UCSD-AML1 (cell line): ENCODE data around the gene ANK3.

Experiments
- DNase-seq: peaks from one replicate; lab custom pipeline; 2025; ENCODE audit not compliant: unreplicated experiment; lab: John Stamatoyannopoulos, UW

The ANK3 gene

DNA sequence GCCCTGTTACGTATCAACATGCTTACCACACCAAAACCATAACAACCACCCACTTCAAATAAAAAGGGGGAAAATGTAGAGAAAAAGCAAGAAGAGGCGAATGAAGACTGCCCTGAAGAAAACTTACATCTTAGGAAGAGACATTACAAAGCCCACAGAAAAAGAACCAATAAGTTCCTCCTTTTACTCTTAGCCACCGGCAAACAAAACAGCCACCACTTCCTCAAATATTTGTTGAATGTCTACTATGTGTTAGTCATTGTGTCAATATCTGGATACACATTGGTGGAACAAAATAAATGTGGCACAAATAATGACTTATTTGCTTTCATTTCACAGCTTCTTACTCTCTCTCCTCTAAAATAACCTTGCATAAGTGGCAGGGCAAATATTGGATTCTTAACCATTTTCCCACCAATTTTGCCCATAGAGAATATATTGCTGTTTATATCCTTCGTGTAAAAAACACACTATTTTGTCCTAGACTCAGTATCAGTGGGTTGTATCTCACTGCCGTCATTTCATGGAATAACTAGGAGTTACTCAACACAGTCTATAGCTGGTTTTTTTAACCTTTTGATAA, 106.8 kb downstream of the ANK3 start:
- no peak for DNase-seq

DNA sequence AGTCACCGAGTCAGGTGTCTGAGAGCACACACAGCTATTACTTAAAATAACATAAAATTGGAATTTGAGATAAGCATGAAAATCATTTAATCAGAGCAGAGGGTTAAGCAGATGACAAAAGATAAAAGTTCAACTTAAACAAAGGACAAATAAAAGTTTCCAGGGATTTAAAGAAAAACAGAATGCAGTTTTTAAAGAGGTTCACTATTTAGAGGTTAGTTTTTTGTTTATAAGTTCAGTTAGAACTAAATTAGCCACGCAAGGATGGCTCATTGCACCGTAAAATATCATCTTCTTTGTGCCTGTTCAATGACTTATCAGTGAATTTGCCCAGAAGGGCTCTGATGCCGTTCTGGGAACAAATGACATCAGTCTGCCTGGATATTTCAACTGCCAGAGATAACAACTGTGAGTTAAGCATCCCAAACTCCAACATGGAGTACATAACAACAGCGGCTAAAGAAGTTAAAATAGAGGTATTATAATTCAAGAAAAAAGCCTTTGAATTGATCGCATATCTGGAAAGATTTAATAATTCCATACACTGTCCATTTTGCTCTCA, 107.8 kb downstream of the ANK3 start:
- no peak for DNase-seq

DNA sequence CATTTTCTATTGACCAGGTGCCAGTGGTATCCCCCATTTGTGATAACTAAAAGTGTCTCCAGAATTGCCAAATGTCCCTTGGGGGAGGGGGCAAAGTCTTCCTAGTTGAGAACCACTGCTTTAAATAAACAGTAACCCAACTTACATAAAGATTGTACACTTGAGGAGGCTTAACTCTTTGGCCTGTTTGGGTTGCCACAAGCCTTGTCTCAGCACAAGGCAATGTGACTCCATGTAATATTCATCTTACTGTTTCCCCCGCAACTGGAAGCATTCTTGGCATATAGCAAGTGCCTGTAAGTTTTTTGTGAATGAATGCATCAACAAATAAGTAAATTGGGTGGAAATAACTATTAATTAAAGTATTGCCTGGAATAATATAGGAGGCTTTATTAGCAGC, 108.3 kb downstream of the ANK3 start:
- DNase-seq, result no peak

DNA sequence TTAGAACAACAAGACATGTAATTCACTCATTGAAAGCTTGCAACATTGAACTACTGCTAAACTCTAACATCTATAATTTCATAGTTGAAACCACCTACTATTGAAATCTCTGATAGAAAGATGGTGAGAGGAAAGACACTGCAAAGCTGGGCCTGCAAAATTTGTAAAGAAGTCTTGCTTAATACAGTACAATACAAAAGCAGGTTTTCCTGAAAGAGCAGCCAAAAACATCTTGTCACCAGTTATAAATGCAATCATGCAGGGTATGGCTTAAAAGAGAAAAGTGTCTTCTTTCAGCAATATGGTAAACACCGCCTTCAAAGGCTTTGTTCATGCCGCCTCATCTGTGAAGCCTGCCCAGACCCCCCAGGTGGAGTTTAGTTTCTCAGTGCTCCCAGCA, 109.2 kb downstream of the ANK3 start:
- DNase-seq, result no peak

DNA sequence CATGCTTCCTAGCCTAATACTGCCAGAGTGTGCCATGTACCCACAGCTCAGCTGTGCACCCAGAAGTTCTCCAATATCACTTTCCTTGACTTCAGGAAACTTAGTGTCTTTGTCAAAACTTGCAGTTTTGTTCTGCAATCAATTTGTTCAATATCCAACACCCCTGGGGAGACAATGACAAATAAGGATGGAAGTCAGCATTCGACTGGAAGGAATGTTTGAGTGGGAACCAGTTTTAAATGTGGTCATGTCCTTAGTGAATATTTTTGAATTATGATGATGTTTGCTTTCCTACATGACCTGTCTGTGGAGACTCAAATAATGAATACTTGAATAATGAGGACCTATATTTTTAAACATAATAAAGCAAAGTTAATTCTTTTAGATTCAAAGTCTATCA, 112.0 kb downstream of the ANK3 start:
- DNase-seq, result no peak

DNA sequence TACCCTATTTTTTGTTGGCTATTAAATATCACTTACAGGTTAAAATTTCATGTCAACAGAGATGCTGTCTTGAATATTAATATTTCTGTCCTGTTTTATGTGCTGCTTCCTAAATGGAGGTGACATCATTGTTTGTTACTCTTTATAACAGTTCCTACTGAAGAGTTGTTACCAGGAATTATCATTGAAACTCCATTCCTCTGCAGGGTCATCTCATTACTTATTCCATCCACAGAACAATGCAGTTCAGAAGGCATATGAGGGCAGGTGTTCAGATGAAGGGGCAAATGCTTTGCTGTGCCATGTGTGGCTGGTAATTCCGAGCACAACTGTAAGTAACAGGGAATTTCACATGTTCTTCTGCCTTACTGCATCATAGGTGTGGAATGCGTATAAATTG, 113.4 kb downstream of the ANK3 start:
- DNase-seq, result no peak

DNA sequence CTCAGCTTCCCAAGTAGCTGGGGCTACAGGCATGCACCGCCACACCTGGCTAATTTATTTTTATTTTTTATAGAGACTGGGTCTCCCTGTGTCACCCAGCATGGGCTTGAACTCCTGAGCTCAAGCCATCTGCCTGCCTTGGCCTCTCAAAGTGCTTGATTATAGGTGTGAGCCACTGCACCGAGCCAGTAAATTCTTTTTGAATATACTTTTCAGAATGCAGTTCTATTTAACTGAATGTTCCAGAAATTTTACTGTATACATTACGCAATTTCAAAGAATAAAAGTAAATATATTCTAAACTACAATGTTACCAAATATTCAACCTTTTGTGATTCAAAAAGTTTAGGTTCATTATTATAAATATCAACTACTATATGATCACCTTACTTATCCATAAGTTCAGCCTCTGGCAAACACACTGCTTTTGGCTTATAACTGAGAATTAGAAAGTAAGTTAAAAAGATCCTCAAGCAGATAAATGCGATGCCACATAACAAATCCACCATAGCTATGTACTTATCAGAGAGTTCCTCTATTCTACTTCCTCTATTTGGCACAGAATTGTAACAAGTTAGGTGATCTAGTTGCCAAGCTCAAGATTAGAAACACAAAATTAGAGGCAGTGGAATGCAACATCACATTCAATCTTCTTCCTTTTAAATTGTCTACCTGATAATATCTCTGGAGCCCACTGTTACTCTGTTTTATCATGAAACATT, 118.2 kb downstream of the ANK3 start:
- DNase-seq, result no peak

DNA sequence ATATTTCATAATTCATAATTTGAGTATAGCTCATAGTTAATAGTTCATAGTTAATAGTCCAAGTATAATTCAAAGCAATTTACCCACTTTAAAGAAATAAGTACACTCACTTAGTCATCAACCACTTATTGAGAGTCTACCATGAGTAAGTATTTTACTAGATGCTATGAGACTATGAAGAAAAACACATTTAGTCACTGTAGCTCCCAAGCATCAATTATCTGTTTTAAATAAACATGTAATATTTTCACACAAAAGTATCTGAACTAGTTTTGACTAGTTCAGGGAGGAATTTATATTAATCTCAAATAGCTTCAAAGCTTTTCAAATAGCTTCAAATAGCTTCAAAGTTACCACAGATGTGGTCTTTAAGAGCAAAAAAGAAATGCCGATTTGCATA, 119.2 kb downstream of the ANK3 start:
- DNase-seq, result no peak

DNA sequence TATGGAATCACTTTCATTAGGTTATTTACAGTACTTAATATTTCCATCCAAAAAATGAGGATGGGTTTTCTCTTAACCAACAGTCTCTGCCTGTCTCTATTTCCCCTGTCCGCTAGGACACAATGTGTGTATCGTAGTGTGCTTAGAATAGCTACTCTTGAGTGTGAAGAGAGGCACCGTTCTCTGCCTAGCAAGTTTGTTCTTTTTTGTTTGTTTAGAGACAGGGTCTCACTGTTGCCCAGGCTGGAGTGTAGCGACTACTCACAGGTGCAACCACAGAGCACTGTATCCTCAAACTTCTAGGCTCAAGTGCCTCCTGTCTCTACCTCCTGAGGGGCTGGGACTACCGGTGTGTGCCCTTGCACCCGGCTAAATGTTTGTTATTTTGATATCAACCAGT, 121.9 kb downstream of the ANK3 start:
- no peak for DNase-seq

DNA sequence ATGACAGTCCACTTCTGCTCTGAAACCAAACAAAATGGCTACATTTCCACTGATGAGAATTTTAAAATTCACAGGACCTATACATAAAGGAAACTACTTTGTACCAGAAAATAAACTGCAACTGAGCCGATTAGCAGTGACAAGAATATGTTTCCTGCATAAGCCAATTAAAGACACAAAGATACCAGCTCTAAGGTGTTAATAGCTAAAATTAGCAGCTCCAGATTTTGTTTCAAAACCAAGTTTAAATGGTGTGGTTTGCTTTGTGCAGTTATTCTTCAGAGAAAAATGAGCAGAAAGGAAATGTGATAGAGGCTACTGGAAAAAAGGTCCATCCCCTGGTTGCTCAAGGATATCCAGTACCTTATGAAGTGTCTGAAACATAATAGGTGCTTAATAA, 123.2 kb downstream of the ANK3 start:
- DNase-seq, result no peak

DNA sequence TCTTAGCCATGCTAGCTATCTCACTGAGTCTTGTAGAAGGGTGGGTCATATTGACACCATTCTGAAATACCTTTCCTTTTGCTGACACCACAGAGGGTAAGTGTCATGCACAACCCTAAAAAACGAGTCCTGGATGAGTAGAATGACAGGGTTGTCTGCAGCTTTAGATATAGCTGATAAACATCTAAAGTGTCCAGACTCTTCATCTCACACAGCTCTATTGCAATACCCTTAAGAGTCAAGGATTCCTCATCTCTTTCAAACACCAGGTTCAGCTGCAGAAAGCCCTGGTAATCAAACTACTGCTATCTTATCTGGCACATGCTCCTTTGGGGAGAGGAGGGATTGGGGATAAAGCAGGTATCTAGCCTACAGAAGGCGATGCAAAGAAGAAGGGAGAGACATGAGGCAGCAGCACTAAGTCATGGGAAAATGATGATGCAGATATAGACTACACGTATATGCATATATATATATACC, 127.0 kb downstream of the ANK3 start:
- DNase-seq, result no peak

DNA sequence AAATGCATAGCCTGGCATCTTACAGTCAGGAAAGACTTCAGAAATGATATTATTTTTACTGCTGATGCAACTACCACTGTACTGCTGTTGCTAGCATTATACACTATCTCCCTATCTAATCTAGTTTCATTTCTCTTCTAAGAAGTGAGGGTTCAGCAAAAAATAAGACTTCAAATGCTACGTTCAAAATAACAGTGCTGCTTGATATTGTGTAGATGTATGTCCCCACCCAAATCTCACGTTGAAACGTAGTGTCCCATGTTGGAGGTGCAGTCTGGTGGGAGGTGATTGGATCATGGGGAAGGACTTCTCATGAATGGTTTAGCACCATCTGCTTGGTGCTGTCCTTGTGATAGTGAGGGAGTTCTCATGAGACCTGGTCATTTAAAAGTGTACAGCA, 129.4 kb downstream of the ANK3 start:
- no peak for DNase-seq

DNA sequence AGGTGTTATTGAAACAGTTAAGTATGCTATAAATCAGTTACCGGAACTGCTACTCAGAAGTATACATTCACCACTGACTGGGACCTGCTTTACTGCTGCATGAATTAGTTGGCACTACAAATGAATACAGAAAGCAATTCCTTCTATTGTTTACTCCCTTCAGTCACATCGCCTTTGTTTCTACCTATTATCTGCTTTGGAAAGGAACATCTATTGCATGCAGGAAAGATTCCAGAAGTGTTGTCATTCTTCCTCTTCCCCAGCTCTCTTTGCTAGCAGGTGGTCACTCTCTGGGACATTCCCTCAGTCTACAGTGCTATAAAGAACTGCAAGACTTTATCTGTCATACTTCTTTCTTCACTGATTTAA, 131.3 kb downstream of the ANK3 start:
- DNase-seq, result no peak

DNA sequence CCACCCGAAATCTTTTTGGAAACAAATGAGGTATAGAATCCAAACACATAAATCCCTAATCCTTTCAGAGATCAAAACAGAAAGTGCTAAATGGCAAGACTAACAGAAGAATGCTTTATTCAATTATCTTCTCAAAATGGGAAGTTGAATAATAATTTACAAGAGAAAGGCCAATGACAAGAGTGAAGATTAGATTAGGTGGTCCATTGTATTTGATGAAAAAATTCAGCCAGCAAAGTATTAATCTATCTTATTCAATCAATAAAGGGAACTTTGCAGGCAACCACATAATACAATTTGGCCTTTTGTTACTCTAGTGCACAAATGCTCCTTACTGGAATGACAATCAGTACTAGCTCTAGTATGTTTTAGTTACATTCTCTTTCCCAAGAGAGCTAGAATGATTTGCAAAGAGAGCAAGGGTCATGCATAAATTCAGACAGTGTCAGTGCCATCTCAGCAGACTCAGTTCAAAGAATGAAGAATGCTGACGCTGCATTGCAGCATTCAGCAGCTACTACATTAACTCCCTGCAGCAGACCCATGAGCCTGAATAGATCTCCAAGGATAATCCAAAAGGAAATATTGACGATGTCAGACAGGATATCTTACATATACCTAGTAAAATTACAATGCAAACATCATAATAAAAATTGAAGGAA, 131.8 kb downstream of the ANK3 start:
- DNase-seq, result no peak

DNA sequence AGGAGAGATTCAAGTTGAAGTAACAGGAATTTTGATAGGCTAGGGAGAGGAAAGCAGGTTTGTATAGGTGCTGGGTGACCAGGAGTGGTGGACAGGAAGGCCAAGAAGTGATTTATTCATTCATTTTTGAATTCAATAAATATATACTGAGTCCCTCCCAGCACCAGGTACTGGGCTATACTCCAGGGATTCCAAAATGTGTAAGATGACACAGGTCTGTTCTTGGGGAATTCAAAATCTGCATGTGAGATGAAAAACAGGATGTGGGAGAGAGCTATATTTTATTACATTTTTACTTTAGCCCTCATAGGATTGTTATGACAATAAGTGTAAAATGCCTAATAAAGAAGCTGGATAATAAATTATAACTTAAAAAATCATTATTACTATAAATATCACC, 134.9 kb downstream of the ANK3 start:
- no peak for DNase-seq

DNA sequence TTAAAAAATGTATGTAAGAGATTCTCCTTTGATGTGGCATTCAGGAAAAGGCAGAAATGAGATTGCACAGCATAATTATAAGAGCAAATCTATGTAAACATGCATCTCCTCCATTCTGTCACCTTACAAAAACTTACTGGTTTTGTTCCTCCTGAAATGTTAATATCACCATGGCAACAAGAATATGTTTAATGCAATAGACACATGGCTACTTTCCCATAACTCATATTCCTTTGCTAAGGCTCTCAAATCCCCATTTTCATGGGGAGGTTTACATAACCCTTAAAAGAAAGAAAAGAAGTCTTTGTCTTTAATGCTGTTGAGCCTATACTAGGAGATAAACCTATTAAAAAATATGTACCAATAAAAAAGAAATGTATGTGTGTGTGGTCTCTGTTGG, 136.2 kb downstream of the ANK3 start:
- no peak for DNase-seq

DNA sequence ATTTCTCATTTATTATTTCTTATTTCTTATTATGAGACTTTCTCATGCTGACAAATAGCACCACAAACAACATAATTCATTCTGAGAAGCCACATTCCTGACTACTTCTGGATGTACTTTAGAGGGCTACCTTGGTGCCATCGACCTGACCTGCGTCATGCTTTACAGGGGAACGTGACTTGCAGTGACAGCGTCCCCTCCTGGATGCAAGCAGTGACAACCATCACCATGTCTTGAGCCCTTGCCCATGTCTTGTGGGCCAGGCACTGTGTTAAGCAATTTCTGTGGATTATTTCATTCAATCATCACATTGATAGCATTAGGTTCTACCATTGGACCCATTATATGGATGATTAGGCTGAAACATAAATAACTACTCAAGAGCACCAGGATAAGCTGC, 137.0 kb downstream of the ANK3 start:
- no peak for DNase-seq

DNA sequence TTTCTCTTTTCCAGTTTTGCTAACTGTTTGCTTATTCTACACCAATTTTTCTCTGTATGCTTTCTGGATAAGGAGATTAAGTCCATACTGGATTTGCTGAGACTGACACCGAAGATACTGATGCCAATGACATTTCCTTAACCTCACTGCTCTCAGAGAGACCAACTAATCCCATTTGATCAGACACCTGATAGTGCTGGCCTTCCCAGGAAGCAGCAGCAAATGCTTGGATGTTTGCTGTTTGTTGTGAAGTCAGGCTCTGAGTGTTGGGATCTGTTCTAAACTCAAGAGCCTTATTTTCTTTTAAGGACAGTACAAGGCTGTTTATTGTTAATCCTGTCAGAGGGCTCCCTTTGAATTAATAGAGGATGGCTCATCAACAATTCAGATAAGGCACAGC, 143.3 kb downstream of the ANK3 start:
- no peak for DNase-seq

DNA sequence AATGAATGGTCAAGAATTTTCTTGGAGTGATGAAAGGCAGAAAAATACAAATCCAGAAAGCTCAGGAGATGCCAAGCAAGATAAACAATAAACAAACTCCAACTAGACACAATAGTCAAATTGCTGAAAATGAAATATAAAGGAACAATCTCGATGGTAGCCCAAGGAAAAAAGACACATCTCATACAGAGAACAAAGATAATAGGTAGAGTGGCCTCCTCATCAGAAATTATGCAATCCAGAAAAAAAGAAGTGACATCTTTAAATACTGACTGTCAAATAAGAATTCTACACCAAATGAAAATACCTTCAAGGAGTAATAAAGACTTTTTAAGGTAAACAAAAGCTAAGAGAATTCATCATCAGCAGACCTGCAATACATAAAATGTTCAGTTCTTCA, 150.4 kb downstream of the ANK3 start:
- DNase-seq, result no peak

DNA sequence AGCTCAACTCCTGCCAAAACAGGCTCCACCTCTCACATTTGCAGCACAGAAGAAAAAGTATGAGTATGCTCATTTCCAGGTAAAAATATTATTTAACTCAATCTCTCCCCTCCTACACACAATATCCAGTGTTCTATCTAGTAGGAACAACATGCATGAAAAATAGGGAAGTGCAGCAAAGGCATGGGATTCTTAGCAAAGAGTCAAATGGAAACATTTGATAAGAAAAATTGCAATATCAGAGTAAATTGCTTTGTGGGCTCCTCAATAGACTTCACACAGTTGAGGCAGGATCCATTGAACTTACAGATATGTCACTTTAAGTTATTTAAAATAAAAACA, 150.9 kb downstream of the ANK3 start:
- no peak for DNase-seq

DNA sequence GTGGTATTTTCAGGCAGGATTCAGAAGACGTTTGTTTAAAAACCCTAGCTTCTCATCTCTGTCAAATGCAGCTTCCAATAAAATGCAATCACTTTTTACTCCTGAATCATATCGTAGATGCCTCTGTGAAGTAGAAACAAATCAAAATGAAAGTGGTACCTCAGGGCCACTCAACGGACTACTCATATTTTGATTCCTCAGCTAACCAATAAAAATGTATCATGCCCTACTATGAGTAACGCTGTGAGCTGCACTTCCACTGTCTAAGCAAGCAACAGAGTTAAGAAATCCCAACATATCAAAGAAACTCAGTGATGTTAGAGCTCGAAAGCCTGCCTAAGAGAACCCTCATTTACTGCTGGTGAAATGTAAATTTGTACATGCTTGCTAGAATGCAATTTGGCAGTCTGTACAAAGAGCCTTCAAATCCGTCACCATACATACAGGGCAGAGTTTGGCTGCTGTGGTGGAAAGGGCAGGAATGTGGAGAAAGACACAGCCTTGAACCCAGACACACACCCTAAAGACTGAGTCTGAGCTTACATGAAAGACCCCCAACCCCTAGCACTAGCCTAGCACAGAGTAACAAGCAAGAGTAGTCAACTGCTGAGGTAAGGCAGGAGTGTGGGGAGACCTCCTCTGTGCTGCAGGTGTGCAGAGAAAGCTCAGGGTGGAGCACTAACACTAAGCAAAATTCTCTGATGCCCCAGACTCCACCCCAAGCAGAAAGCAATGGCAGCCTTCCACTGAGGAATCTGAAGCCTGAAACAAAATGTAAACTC, 151.5 kb downstream of the ANK3 start:
- DNase-seq, result no peak
